Measurements from ENCODE around the gene MVB12B.

The MVB12B gene

DNA sequence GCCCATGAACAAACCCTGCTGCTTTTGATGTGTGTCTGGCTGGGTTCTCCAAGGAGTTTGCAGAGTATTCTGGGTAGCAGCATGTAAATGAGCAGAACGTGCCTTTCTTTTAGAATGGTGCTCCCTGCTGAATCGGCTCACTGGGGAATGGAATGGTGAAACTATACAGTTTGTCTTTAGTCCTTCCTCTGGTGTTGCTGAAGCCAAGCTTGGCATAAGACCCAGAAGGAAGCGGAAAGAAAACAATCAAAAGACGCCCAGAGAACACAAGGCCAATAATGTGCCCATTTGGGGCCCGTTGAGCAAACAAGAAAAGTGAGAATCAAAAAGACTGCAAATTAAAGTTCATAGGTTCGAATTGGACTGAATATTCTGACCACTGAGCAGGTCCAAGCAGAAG lies 60.1 kb downstream of the MVB12B start:
- no peak for TF ChIP-seq EZH2phosphoT487 (IDR thresholded peaks at IDR 0.05; ENCODE audit: borderline replicate concordance)
- TF ChIP-seq, protein P1, sequence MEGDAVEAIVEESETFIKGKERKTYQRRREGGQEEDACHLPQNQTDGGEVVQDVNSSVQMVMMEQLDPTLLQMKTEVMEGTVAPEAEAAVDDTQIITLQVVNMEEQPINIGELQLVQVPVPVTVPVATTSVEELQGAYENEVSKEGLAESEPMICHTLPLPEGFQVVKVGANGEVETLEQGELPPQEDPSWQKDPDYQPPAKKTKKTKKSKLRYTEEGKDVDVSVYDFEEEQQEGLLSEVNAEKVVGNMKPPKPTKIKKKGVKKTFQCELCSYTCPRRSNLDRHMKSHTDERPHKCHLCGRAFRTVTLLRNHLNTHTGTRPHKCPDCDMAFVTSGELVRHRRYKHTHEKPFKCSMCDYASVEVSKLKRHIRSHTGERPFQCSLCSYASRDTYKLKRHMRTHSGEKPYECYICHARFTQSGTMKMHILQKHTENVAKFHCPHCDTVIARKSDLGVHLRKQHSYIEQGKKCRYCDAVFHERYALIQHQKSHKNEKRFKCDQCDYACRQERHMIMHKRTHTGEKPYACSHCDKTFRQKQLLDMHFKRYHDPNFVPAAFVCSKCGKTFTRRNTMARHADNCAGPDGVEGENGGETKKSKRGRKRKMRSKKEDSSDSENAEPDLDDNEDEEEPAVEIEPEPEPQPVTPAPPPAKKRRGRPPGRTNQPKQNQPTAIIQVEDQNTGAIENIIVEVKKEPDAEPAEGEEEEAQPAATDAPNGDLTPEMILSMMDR (conservative IDR thresholded peaks at IDR 0.05; ENCODE audit: low read length) = no peak
- H4K20me1 ChIP-seq (ENCODE audit: insufficient read depth, low read length, poor library complexity, severe bottlenecking) = no peaks in the 10 kb centered on the region

GRCh38 chr9:126388964-126389708 lies 62.5 kb downstream of the MVB12B start:
- peaks cover 76% of the 10 kb centered on the region; the same call in 1 of the 2 replicates for H3K36me3 ChIP-seq (ENCODE audit: insufficient read depth, low read length)
- H2AFZ ChIP-seq (ENCODE audit: low read length) = no peak overlapping the region
- no peaks in the 10 kb centered on the region for H4K20me1 ChIP-seq (ENCODE audit: insufficient read depth, low read length, poor library complexity, severe bottlenecking)
- peaks cover 25% of the 10 kb centered on the region for H3K4me1 ChIP-seq (ENCODE audit: insufficient read depth, low read length, poor library complexity, severe bottlenecking)
- no peaks in the 10 kb centered on the region for H3K9me3 ChIP-seq (ENCODE audit: insufficient read depth, low read depth, low read length)
- 0 out of 2 replicates have a peak, but pooled peaks cover 11% of the 10 kb centered on the region for H3K79me2 ChIP-seq (ENCODE audit: insufficient read depth, low read length)
- H3K9me2 ChIP-seq (replicated peaks; ENCODE audit: low read depth, low read length) = no peaks in the 10 kb centered on the region
- H3K4me2 ChIP-seq (ENCODE audit: low read depth, low read length, poor library complexity, severe bottlenecking) = peak overlapping the region; percentile 32
- no peak overlapping the region for H3K4me3 ChIP-seq (ENCODE audit: low read length, poor library complexity, severe bottlenecking)
- TF ChIP-seq, protein P1 (conservative IDR thresholded peaks at IDR 0.05; ENCODE audit: low read length) = no peak
- TF ChIP-seq EZH2phosphoT487 (IDR thresholded peaks at IDR 0.05; ENCODE audit: borderline replicate concordance) = no peak
- H3K27me3 ChIP-seq (ENCODE audit: insufficient read depth, low read length, poor library complexity, severe bottlenecking) = no peaks in the 10 kb centered on the region
- H3F3A ChIP-seq (ENCODE audit: low read depth) = no peaks in the 10 kb centered on the region
- peak overlapping the region; percentile 50 for H3K9ac ChIP-seq (ENCODE audit: low read depth, low read length, poor library complexity, severe bottlenecking)

More for the DNA sequence above, 60.1 kb downstream of the MVB12B start:
- Histone ChIP-seq H3K36me3 (ENCODE audit: insufficient read depth, low read length) (peaks cover 60% of the 10 kb centered on the region; the same call in 1 of the 2 replicates), H3K4me2 (ENCODE audit: low read depth, low read length, poor library complexity, severe bottlenecking) (no peak overlapping the region), H3K79me2 (ENCODE audit: insufficient read depth, low read length) (0 out of 2 replicates have a peak, but pooled peaks cover 11% of the 10 kb centered on the region), H3K9ac (ENCODE audit: low read depth, low read length, poor library complexity, severe bottlenecking) (no peak overlapping the region), H3K9me3 (ENCODE audit: insufficient read depth, low read depth, low read length) (no peaks in the 10 kb centered on the region), H3F3A (ENCODE audit: low read depth) (no peaks in the 10 kb centered on the region), H3K9me2 (replicated peaks; ENCODE audit: low read depth, low read length) (no peaks in the 10 kb centered on the region), H3K4me1 (ENCODE audit: insufficient read depth, low read length, poor library complexity, severe bottlenecking) (peaks cover 37% of the 10 kb centered on the region), H2AFZ (ENCODE audit: low read length) (no peak overlapping the region), H3K27me3 (ENCODE audit: insufficient read depth, low read length, poor library complexity, severe bottlenecking) (no peaks in the 10 kb centered on the region), H3K4me3 (ENCODE audit: low read length, poor library complexity, severe bottlenecking) (no peak overlapping the region)

DNA sequence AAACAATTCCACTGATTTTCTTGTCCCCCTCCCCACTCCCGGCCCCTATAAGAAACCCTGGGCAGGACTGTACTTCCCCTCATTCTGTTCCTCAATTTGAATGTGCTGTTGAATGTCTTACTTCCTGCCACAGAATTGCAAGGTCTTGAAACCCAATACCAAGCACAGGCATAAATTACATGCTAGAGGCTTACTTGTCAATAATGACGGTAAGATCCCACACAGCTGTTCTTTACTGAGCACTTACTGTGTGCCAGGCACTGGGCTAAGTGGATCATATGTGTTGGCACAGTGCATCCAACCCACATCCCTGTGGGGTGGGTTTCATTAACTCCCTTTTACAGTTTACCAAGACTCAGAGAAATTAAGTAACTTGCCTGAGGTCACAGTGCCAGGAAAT lies 63.4 kb downstream of the MVB12B start:
- no peaks in the 10 kb centered on the region for H3F3A ChIP-seq (ENCODE audit: low read depth)
- peak overlapping the region; percentile 50 for H3K9ac ChIP-seq (ENCODE audit: low read depth, low read length, poor library complexity, severe bottlenecking)
- 0 out of 2 replicates have a peak, but pooled peaks cover 11% of the 10 kb centered on the region for H3K79me2 ChIP-seq (ENCODE audit: insufficient read depth, low read length)
- H4K20me1 ChIP-seq (ENCODE audit: insufficient read depth, low read length, poor library complexity, severe bottlenecking) = no peaks in the 10 kb centered on the region
- TF ChIP-seq EZH2phosphoT487 (IDR thresholded peaks at IDR 0.05; ENCODE audit: borderline replicate concordance) = no peak
- TF ChIP-seq, protein P1 (conservative IDR thresholded peaks at IDR 0.05; ENCODE audit: low read length) = no peak
- peaks cover 82% of the 10 kb centered on the region; the same call in 1 of the 2 replicates for H3K36me3 ChIP-seq (ENCODE audit: insufficient read depth, low read length)
- no peaks in the 10 kb centered on the region for H3K27me3 ChIP-seq (ENCODE audit: insufficient read depth, low read length, poor library complexity, severe bottlenecking)
- H3K9me2 ChIP-seq (replicated peaks; ENCODE audit: low read depth, low read length) = no peaks in the 10 kb centered on the region
- H3K4me3 ChIP-seq (ENCODE audit: low read length, poor library complexity, severe bottlenecking) = no peak overlapping the region
- H3K4me2 ChIP-seq (ENCODE audit: low read depth, low read length, poor library complexity, severe bottlenecking) = peak overlapping the region; percentile 32
- no peaks in the 10 kb centered on the region for H3K9me3 ChIP-seq (ENCODE audit: insufficient read depth, low read depth, low read length)
- peaks cover 24% of the 10 kb centered on the region for H3K4me1 ChIP-seq (ENCODE audit: insufficient read depth, low read length, poor library complexity, severe bottlenecking)
- H2AFZ ChIP-seq (ENCODE audit: low read length) = no peak overlapping the region

Measured in Loucy (cell line).